Measurements from ENCODE around the gene OTOG.

The OTOG gene

DNA sequence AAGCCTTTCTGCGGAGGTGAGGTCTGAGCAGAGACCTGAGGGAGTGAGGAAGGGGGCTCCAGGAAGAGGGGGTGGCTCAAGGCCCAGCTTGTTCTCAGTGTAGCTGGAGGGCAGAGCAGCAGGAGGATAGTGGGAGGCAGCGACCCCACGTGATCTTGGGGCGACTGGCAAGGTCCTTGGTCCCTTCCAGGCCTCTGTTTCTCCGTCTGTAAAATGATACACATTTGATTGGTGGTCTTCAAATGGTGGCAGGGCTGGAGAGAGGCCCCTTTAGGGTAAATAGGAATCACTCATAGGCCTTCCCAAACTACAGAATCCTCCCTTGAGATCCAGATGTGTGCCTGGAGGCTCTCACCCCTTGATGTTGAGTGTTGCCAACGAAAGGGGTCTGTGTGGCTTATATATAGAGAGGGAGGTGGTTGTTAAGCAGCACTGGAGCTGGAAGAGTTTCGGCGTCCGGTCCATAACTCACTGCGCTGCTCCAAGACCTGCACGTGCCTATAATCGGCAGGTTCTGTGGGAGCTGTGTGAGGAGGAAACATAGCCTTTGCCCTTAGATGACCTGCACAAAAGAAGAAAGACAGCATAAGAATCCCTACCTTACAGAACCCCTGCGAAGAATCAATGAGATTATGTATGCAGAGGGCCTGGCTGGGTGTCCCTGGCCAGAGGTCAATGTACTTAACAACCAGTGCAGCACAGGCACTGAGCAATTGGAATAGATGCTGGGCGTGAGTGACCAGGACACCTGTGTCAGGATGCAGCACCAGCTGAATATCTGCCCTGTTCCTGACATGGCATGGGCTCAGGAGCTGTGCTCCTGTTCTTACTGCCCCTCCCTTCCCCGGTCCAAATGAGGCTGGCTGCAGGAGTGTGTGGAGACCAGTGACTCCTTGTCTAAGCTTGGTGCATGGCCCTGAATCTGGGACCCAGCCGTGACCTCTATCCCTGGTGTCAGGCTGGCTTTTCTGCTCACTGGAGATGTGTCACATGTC is 28.7 kb downstream of the OTOG start:
- Histone ChIP-seq H3K27ac (ENCODE audit: low read length) (no peak overlapping the region), H3K9ac (ENCODE audit: low read length) (no peak overlapping the region), H3K4me3 (ENCODE audit: low read length) (no peak overlapping the region), H4K20me1 (ENCODE audit: insufficient read depth, low read length) (no peaks in the 10 kb centered on the region), H3K9me2 (replicated peaks; ENCODE audit: insufficient read depth, low read length) (no peaks in the 10 kb centered on the region), H2AFZ (ENCODE audit: low read length) (no peak overlapping the region), H3K36me3 (replicated peaks; ENCODE audit: insufficient read depth, low read length) (no peaks in the 10 kb centered on the region), H3K9me3 (replicated peaks; ENCODE audit: insufficient read depth, low read length) (no peaks in the 10 kb centered on the region), H3K4me2 (ENCODE audit: low read depth, low read length) (no peak overlapping the region), H3K4me1 (ENCODE audit: low read length) (no peaks in the 10 kb centered on the region), H3F3A (ENCODE audit: insufficient read depth, low read length) (no peaks in the 10 kb centered on the region), H3K79me2 (ENCODE audit: low read length) (no peaks in the 10 kb centered on the region), H3K27me3 (replicated peaks; ENCODE audit: insufficient read depth, low read length) (no peaks in the 10 kb centered on the region)
- no peak for TF ChIP-seq EZH2phosphoT487 (IDR thresholded peaks at IDR 0.05; ENCODE audit: low read length)
- TF ChIP-seq, protein P1, sequence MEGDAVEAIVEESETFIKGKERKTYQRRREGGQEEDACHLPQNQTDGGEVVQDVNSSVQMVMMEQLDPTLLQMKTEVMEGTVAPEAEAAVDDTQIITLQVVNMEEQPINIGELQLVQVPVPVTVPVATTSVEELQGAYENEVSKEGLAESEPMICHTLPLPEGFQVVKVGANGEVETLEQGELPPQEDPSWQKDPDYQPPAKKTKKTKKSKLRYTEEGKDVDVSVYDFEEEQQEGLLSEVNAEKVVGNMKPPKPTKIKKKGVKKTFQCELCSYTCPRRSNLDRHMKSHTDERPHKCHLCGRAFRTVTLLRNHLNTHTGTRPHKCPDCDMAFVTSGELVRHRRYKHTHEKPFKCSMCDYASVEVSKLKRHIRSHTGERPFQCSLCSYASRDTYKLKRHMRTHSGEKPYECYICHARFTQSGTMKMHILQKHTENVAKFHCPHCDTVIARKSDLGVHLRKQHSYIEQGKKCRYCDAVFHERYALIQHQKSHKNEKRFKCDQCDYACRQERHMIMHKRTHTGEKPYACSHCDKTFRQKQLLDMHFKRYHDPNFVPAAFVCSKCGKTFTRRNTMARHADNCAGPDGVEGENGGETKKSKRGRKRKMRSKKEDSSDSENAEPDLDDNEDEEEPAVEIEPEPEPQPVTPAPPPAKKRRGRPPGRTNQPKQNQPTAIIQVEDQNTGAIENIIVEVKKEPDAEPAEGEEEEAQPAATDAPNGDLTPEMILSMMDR (IDR thresholded peaks at IDR 0.05; ENCODE audit: low read length): no peak
- no peak for DNase-seq

DNA sequence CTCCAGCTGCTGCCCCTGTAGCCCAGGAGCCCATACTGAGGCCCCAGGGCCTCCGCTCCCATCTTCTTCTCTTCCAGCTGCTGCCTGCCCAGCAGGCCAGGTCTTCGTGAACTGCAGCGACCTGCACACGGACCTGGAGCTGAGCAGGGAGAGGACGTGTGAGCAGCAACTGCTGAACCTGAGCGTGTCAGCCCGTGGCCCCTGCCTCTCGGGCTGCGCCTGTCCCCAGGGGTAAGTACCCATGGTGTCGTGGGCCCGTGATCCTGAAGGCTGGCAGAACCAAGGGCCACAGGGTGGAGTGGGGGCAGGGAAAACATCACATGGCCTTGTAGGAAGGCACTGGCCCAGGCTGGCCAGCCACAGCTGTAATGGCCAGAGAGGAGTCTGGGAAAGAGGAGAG is 31.2 kb downstream of the OTOG start:
- Histone ChIP-seq H3K4me2 (ENCODE audit: low read depth, low read length) (no peak overlapping the region), H3F3A (ENCODE audit: insufficient read depth, low read length) (no peaks in the 10 kb centered on the region), H3K4me1 (ENCODE audit: low read length) (no peaks in the 10 kb centered on the region), H2AFZ (ENCODE audit: low read length) (no peak overlapping the region), H3K27ac (ENCODE audit: low read length) (no peak overlapping the region), H3K9me3 (replicated peaks; ENCODE audit: insufficient read depth, low read length) (no peaks in the 10 kb centered on the region), H3K9ac (ENCODE audit: low read length) (no peak overlapping the region), H3K4me3 (ENCODE audit: low read length) (no peak overlapping the region), H3K79me2 (ENCODE audit: low read length) (no peaks in the 10 kb centered on the region), H3K36me3 (replicated peaks; ENCODE audit: insufficient read depth, low read length) (no peaks in the 10 kb centered on the region), H3K27me3 (replicated peaks; ENCODE audit: insufficient read depth, low read length) (no peaks in the 10 kb centered on the region), H3K9me2 (replicated peaks; ENCODE audit: insufficient read depth, low read length) (no peaks in the 10 kb centered on the region), H4K20me1 (ENCODE audit: insufficient read depth, low read length) (no peaks in the 10 kb centered on the region)
- no peak for DNase-seq
- TF ChIP-seq EZH2 (optimal IDR thresholded peaks at IDR 0.05; ENCODE audit: low read depth, low read length) (no peak), EZH2phosphoT487 (IDR thresholded peaks at IDR 0.05; ENCODE audit: low read length) (no peak)
- TF ChIP-seq, protein P1 (IDR thresholded peaks at IDR 0.05; ENCODE audit: low read length): no peak

DNA sequence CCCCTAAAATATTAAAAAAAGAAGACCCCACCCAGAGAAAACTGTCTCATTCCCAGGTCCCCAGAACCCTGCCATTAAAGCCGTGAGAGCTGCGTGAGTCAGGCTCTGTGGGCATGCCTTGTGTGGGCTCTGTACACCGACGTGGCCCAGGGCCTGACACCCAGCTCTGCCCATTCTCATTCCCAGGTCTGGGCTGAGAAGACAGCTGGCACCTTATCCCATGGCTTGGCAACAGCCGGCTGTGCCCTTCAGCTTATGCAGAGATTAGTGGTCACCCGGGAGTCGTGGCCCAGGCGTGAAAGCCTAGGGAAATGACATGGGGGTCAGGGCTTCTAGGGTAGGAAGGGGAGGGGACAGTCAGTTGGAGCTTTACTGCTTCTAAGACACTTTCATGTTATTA is 31.9 kb downstream of the OTOG start:
- H3K9me3 ChIP-seq (replicated peaks; ENCODE audit: insufficient read depth, low read length): no peaks in the 10 kb centered on the region
- H3F3A ChIP-seq (ENCODE audit: insufficient read depth, low read length): no peaks in the 10 kb centered on the region
- no peak overlapping the region for H3K4me3 ChIP-seq (ENCODE audit: low read length)
- no peaks in the 10 kb centered on the region for H4K20me1 ChIP-seq (ENCODE audit: insufficient read depth, low read length)
- no peaks in the 10 kb centered on the region for H3K9me2 ChIP-seq (replicated peaks; ENCODE audit: insufficient read depth, low read length)
- no peak overlapping the region for H3K9ac ChIP-seq (ENCODE audit: low read length)
- H2AFZ ChIP-seq (ENCODE audit: low read length): no peak overlapping the region
- DNase-seq: no peak
- no peaks in the 10 kb centered on the region for H3K36me3 ChIP-seq (replicated peaks; ENCODE audit: insufficient read depth, low read length)
- H3K4me2 ChIP-seq (ENCODE audit: low read depth, low read length): no peak overlapping the region
- H3K27ac ChIP-seq (ENCODE audit: low read length): no peak overlapping the region
- H3K79me2 ChIP-seq (ENCODE audit: low read length): no peaks in the 10 kb centered on the region
- no peaks in the 10 kb centered on the region for H3K4me1 ChIP-seq (ENCODE audit: low read length)
- no peaks in the 10 kb centered on the region for H3K27me3 ChIP-seq (replicated peaks; ENCODE audit: insufficient read depth, low read length)
- TF ChIP-seq EZH2 (optimal IDR thresholded peaks at IDR 0.05; ENCODE audit: low read depth, low read length): no peak
- no peak for TF ChIP-seq EZH2phosphoT487 (IDR thresholded peaks at IDR 0.05; ENCODE audit: low read length)

DNA sequence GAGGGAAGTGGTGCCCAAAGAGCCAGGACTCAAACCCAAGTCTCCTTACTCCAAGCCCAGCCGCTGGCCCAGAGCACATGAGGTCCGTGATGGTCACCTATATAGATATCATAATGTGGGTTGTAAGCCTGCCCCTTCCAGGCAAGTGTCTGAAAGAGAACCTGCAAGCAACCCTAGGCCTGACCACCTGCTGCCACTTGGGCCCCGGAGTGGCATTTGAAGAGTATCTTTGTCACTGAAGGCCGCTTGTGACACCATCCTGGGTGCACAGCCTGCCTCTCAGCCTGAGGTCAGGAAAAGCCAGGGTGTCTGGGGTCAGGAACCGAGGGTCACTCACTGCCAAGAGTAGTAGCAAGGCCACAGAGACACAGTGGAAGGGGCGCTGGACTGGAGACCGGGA is 32.4 kb downstream of the OTOG start:
- DNase-seq: no peak
- H3K9me3 ChIP-seq (replicated peaks; ENCODE audit: insufficient read depth, low read length): no peaks in the 10 kb centered on the region
- no peaks in the 10 kb centered on the region for H3K36me3 ChIP-seq (replicated peaks; ENCODE audit: insufficient read depth, low read length)
- H3K9ac ChIP-seq (ENCODE audit: low read length): no peak overlapping the region
- no peak overlapping the region for H2AFZ ChIP-seq (ENCODE audit: low read length)
- H3F3A ChIP-seq (ENCODE audit: insufficient read depth, low read length): no peaks in the 10 kb centered on the region
- H3K79me2 ChIP-seq (ENCODE audit: low read length): no peaks in the 10 kb centered on the region
- no peak overlapping the region for H3K4me2 ChIP-seq (ENCODE audit: low read depth, low read length)
- no peaks in the 10 kb centered on the region for H3K27me3 ChIP-seq (replicated peaks; ENCODE audit: insufficient read depth, low read length)
- TF ChIP-seq, protein P1 (IDR thresholded peaks at IDR 0.05; ENCODE audit: low read length): no peak
- TF ChIP-seq EZH2 (optimal IDR thresholded peaks at IDR 0.05; ENCODE audit: low read depth, low read length) (no peak), EZH2phosphoT487 (IDR thresholded peaks at IDR 0.05; ENCODE audit: low read length) (no peak)
- H4K20me1 ChIP-seq (ENCODE audit: insufficient read depth, low read length): no peaks in the 10 kb centered on the region
- no peak overlapping the region for H3K27ac ChIP-seq (ENCODE audit: low read length)
- H3K4me1 ChIP-seq (ENCODE audit: low read length): no peaks in the 10 kb centered on the region
- no peaks in the 10 kb centered on the region for H3K9me2 ChIP-seq (replicated peaks; ENCODE audit: insufficient read depth, low read length)
- no peak overlapping the region for H3K4me3 ChIP-seq (ENCODE audit: low read length)
